Fibroblast of villous mesenchyme (primary cell): Measurements from ENCODE around the gene C2CD5. TPM values are rescaled to one million over a fixed set of nuclear protein-coding genes. Genes with fewer than 3 reads are reported as not detected.

Experiments used
- DNase-seq: peaks from one replicate; pipeline ENCODE4 v3.0.0-alpha.2; 2010; ENCODE audit warnings: low read depth
- H3K4me3 ChIP-seq: 2 replicates; pipeline ENCODE4 v1.5.1; 2011; ENCODE audit warnings: low read depth, mild to moderate bottlenecking, low read length
- CTCF ChIP-seq: IDR thresholded peaks from 2 replicates; pipeline ENCODE4 v1.5.1; 2012; ENCODE audit warnings: low read depth, mild to moderate bottlenecking, low read length; ENCODE audit not compliant: insufficient read depth
- total RNA-seq: library from RNA; depleted of rRNA; stranded (reverse); fragments of >200 nt; gene quantifications from 2 replicates; pipeline ENCODE4 v1.2.3, GENCODE V29; 2012

The C2CD5 gene
- total RNA-seq, 1 donor: 22.0 TPM

GRCh38 chr12:22543246-22544037 is 900 bp downstream of the C2CD5 start:
- no peak for TF ChIP-seq CTCF
- DNase-seq: peak; percentile 18
- H3K4me3 ChIP-seq: peak overlapping the region; percentile 96

- H3K4me3 ChIP-seq: no peak overlapping the region
- no peak for TF ChIP-seq CTCF
- DNase-seq: no peak
Observed at GRCh38 chr12:22541496-22542155, 2.7 kb downstream of the C2CD5 start.

- TF ChIP-seq CTCF: no peak
- no peak for DNase-seq
- no peak overlapping the region for H3K4me3 ChIP-seq
Observed at GRCh38 chr12:22539055-22539454, 5.3 kb downstream of the C2CD5 start.

- peak; percentile 19 for DNase-seq
- TF ChIP-seq CTCF: no peak
- no peak overlapping the region for H3K4me3 ChIP-seq
Observed at GRCh38 chr12:22538311-22538710, 6.0 kb downstream of the C2CD5 start.

GRCh38 chr12:22536971-22537544 is 7.3 kb downstream of the C2CD5 start:
- H3K4me3 ChIP-seq: no peak overlapping the region
- DNase-seq: no peak
- no peak for TF ChIP-seq CTCF

- DNase-seq: no peak
- no peak overlapping the region for H3K4me3 ChIP-seq
- TF ChIP-seq CTCF: no peak
Observed at GRCh38 chr12:22536346-22536945, 7.9 kb downstream of the C2CD5 start.
